Left ventricle myocardium inferior (tissue), 1 donor: Measurements from ENCODE around the gene RRP1. TPM values are rescaled to one million over a fixed set of nuclear protein-coding genes. Genes with fewer than 3 reads are reported as not detected.

Source experiments
- DNase-seq: peaks from one replicate; pipeline ENCODE4 v3.0.0-alpha.2; 2020
- H3K27ac ChIP-seq: fragments of 200-600 bp; replicated peaks from 2 replicates; pipeline ENCODE4 v1.8.0; 2021
- H3K27me3 ChIP-seq: fragments of 200-600 bp; 2 replicates; pipeline ENCODE4 v1.8.0; 2021; ENCODE audit warnings: low read depth
- H3K36me3 ChIP-seq: fragments of 200-600 bp; 2 replicates; pipeline ENCODE4 v1.8.0; 2021
- H3K4me1 ChIP-seq: fragments of 200-600 bp; 2 replicates; pipeline ENCODE4 v1.8.0; 2021
- H3K4me3 ChIP-seq: fragments of 200-600 bp; 2 replicates; pipeline ENCODE4 v1.8.0; 2021; ENCODE audit warnings: mild to moderate bottlenecking, moderate library complexity
- H3K9me3 ChIP-seq: fragments of 200-600 bp; replicated peaks from 2 replicates; pipeline ENCODE4 v1.8.0; 2021
- CTCF ChIP-seq: fragments of 200-600 bp; IDR thresholded peaks from 2 replicates; pipeline ENCODE4 v1.8.0; 2021; ENCODE audit warnings: antibody characterized with exemption, mild to moderate bottlenecking, borderline replicate concordance
- intact Hi-C: fragments of 100-400 bp; cut with micrococcal nuclease; formaldehyde crosslinking; loops from one replicate; pipeline ENCODE4 v1.11.0; 2022
- total RNA-seq: library from RNA; stranded (reverse); fragmentation: NEBNext Ultra II Directional; extraction: Animal tissue kit (Norgen Biotek cat#: 25700); gene quantifications from one replicate; pipeline ENCODE4 v1.2.1, GENCODE V29; 2021
- donor health status: DM: no; HTN: yes; CAD: no; lungs with severe emphysema.

The RRP1 gene
- total RNA-seq, 1 donor from 2014 or later: 8.5 TPM

- Histone ChIP-seq H3K27me3 (peaks cover 37% of the 10 kb centered on the region), H3K9me3 (no peaks in the 10 kb centered on the region), H3K4me1 (peaks cover 10% of the 10 kb centered on the region), H3K36me3 (no peaks in the 10 kb centered on the region), H3K4me3 (no peak overlapping the region), H3K27ac (no peak overlapping the region)
- no peak for DNase-seq
- no peak for TF ChIP-seq CTCF
- intact Hi-C loops: no loop called here
Observed at GRCh38 chr21:43824333-43825241, 35.2 kb downstream of the RRP1 start.

- TF ChIP-seq CTCF: no peak
- Histone ChIP-seq H3K27ac (no peak overlapping the region), H3K36me3 (no peaks in the 10 kb centered on the region), H3K9me3 (no peaks in the 10 kb centered on the region), H3K4me3 (no peak overlapping the region), H3K4me1 (peaks cover 10% of the 10 kb centered on the region), H3K27me3 (peaks cover 45% of the 10 kb centered on the region)
- DNase-seq: no peak
- intact Hi-C loops: no loop called here
Observed at GRCh38 chr21:43825242-43825935, 36.0 kb downstream of the RRP1 start.

GRCh38 chr21:43825936-43826622 lies 36.7 kb downstream of the RRP1 start:
- H3K4me1 ChIP-seq: peaks cover 10% of the 10 kb centered on the region
- no peaks in the 10 kb centered on the region for H3K9me3 ChIP-seq
- peak overlapping the region; percentile 19 for H3K4me3 ChIP-seq
- no peak overlapping the region for H3K27ac ChIP-seq
- no peak for DNase-seq
- H3K36me3 ChIP-seq: no peaks in the 10 kb centered on the region
- intact Hi-C loops: no loop called here
- peaks cover 52% of the 10 kb centered on the region for H3K27me3 ChIP-seq
- peak; percentile 34 for TF ChIP-seq CTCF

- DNase-seq: no peak
- intact Hi-C loops: no loop called here
- Histone ChIP-seq H3K27ac (no peak overlapping the region), H3K27me3 (peaks cover 56% of the 10 kb centered on the region), H3K36me3 (no peaks in the 10 kb centered on the region), H3K4me3 (peak overlapping the region; percentile 19), H3K9me3 (no peaks in the 10 kb centered on the region), H3K4me1 (peaks cover 10% of the 10 kb centered on the region)
- TF ChIP-seq CTCF: no peak
Observed at GRCh38 chr21:43826623-43826974, 37.2 kb downstream of the RRP1 start.

- Histone ChIP-seq H3K4me3 (no peak overlapping the region), H3K27ac (no peak overlapping the region)
- no peak for DNase-seq
Observed at GRCh38 chr21:43827015-43827611, 37.7 kb downstream of the RRP1 start.

More at GRCh38 chr21:43827015-43827611, 37.7 kb downstream of the RRP1 start:
- H3K27me3 ChIP-seq: peaks cover 56% of the 10 kb centered on the region
- H3K36me3 ChIP-seq: no peaks in the 10 kb centered on the region
- peaks cover 10% of the 10 kb centered on the region for H3K4me1 ChIP-seq
- no peaks in the 10 kb centered on the region for H3K9me3 ChIP-seq
- intact Hi-C loops: no loop called here
- TF ChIP-seq CTCF: no peak
